SK-N-SH (cell line): ENCODE results near the gene MAX.
"Not testable (repeated sequence)": the region's sequence is repeated elsewhere in the genome, so short reads cannot be mapped to it uniquely, and the experiment has no call there.

Experiments
- FOXJ3 ChIP-seq: sonication (generic); formaldehyde crosslinking; IDR thresholded peaks from 2 replicates; pipeline ENCODE4 v1.5.1; 2020; ENCODE audit warnings: mild to moderate bottlenecking, missing genetic modification reagents
- GATA2 ChIP-seq: sonication (generic); formaldehyde crosslinking; IDR thresholded peaks from 2 replicates; pipeline ENCODE4 v1.5.0; 2020; ENCODE audit warnings: mild to moderate bottlenecking, missing genetic modification reagents
- NRF1 ChIP-seq: IDR thresholded peaks from 2 replicates; pipeline ENCODE4 v1.6.1; 2012; ENCODE audit warnings: low read depth, mild to moderate bottlenecking, low read length
- RXRA ChIP-seq: IDR thresholded peaks from 2 replicates; pipeline ENCODE4 v1.4.0; 2012; ENCODE audit warnings: low read depth, mild to moderate bottlenecking, borderline replicate concordance
- TF ChIP-seq, protein P1 (sequence below): IDR thresholded peaks from 2 replicates; pipeline ENCODE4 v1.4.0; 2012; ENCODE audit warnings: low read depth
- TF ChIP-seq, protein P2 (sequence below): fragments of 200-600 bp; sonication (generic); IDR thresholded peaks from 2 replicates; pipeline ENCODE4 v1.6.1; 2017; ENCODE audit warnings: antibody characterized with exemption, mild to moderate bottlenecking, moderate library complexity

DNA sequence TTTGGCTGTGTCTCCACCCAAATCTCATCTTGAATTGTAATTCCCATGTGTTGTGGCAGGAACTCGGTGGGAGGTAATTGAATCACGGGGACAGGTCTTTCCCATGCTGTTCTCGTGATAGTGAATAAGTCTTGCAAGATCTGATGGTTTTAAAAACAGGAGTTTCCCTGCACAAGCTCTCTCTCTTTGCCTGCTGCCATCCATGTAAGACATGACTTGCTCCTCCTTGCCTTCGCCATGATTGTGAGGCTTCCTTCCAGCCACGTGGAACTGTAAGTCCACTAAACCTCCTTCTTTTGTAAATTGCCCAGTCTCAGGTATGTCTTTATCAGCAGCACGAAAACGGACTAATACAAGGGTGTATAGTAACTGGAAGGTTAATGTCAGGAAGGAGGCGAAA lies 14.5 kb downstream of the MAX start:
- not testable (repeated sequence) for TF ChIP-seq GATA2 (CRISPR knock-in tag); RXRA; NRF1; FOXJ3 (CRISPR knock-in tag)
- TF ChIP-seq, protein P1, sequence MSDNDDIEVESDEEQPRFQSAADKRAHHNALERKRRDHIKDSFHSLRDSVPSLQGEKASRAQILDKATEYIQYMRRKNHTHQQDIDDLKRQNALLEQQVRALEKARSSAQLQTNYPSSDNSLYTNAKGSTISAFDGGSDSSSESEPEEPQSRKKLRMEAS: not testable (repeated sequence)
- TF ChIP-seq, protein P2, sequence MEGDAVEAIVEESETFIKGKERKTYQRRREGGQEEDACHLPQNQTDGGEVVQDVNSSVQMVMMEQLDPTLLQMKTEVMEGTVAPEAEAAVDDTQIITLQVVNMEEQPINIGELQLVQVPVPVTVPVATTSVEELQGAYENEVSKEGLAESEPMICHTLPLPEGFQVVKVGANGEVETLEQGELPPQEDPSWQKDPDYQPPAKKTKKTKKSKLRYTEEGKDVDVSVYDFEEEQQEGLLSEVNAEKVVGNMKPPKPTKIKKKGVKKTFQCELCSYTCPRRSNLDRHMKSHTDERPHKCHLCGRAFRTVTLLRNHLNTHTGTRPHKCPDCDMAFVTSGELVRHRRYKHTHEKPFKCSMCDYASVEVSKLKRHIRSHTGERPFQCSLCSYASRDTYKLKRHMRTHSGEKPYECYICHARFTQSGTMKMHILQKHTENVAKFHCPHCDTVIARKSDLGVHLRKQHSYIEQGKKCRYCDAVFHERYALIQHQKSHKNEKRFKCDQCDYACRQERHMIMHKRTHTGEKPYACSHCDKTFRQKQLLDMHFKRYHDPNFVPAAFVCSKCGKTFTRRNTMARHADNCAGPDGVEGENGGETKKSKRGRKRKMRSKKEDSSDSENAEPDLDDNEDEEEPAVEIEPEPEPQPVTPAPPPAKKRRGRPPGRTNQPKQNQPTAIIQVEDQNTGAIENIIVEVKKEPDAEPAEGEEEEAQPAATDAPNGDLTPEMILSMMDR: not testable (repeated sequence)
